RKO (cell line): Measurements from ENCODE around the gene TNXB.
"Not testable (repeated sequence)": the region's sequence is repeated elsewhere in the genome, so short reads cannot be mapped to it uniquely, and the experiment has no call there.

ENCODE experiments used
- DNase-seq: peaks from one replicate; pipeline ENCODE4 v3.0.0-alpha.2; 2016; ENCODE audit warnings: low spot score

The TNXB gene

GRCh38 chr6:31996385-31996784 is 112.8 kb downstream of the TNXB start:
- DNase-seq: not testable (repeated sequence)

- DNase-seq: not testable (repeated sequence)
Observed at GRCh38 chr6:31994421-31994820, 114.7 kb downstream of the TNXB start.
